ENCODE data around the gene PPP1R37. TPM values are rescaled to one million over a fixed set of nuclear protein-coding genes. Genes with fewer than 3 reads are reported as not detected.

Gene PPP1R37
- total RNA-seq, 4 donors from 2014 or later: 17.2 to 32.4 (median 17.8) TPM

- TF ChIP-seq CTCF (IDR thresholded peaks at IDR 0.05; ENCODE audit: low read depth): no peak
Observed at GRCh38 chr19:45071545-45071938, 21.4 kb upstream of the PPP1R37 start.

GRCh38 chr19:45071969-45072790 lies 20.8 kb upstream of the PPP1R37 start:
- no peak for TF ChIP-seq CTCF (IDR thresholded peaks at IDR 0.05; ENCODE audit: low read depth)

GRCh38 chr19:45074744-45075300 lies 18.2 kb upstream of the PPP1R37 start:
- no peak for TF ChIP-seq CTCF (IDR thresholded peaks at IDR 0.05; ENCODE audit: low read depth)

- no peak for TF ChIP-seq CTCF (IDR thresholded peaks at IDR 0.05; ENCODE audit: low read depth)
Observed at GRCh38 chr19:45075301-45076028, 17.5 kb upstream of the PPP1R37 start.

- TF ChIP-seq CTCF (IDR thresholded peaks at IDR 0.05; ENCODE audit: low read depth): no peak
Observed at GRCh38 chr19:45076029-45076850, 16.7 kb upstream of the PPP1R37 start, which contains the start of gene ZNF296. Gene ZNF296 (minus strand): TSS chr19:45076478. CDS start chr19:45076373, 105 bp downstream.

- no peak for TF ChIP-seq CTCF (IDR thresholded peaks at IDR 0.05; ENCODE audit: low read depth)
Observed at GRCh38 chr19:45076851-45077730, 15.9 kb upstream of the PPP1R37 start.

Measured in subcutaneous adipose tissue (tissue), 4 donors.